ENCODE measurements around the gene MRPS21. TPM values are rescaled to one million over a fixed set of nuclear protein-coding genes. Genes with fewer than 3 reads are reported as not detected.

The MRPS21 gene
- total and polyA plus RNA-seq, 2 of the 8 experiments (the other 6 are each of a cell fraction or from before 2014, with no cell fraction given): 81.9 to 99.8 TPM

DNA sequence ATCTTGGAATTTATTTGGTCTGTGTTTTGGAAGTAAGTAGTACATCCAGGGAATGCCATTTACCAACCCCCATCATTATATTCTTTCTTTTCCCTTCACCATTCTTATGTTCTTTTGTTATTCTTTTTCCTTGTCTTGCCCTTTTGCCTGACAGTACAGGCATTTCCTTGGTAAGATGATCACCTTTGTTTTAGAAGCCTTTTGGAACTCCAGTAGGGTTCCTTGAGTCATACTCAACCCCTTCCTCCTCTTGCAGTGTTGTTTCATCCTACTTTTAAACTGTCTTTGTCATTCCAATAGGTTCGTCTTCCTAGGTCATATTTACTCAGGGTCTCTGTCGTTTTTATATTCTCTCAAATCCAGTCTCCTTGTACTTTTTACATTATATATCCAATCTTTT lies 9.2 kb downstream of the MRPS21 start (continued):
- TF ChIP-seq, protein P1, sequence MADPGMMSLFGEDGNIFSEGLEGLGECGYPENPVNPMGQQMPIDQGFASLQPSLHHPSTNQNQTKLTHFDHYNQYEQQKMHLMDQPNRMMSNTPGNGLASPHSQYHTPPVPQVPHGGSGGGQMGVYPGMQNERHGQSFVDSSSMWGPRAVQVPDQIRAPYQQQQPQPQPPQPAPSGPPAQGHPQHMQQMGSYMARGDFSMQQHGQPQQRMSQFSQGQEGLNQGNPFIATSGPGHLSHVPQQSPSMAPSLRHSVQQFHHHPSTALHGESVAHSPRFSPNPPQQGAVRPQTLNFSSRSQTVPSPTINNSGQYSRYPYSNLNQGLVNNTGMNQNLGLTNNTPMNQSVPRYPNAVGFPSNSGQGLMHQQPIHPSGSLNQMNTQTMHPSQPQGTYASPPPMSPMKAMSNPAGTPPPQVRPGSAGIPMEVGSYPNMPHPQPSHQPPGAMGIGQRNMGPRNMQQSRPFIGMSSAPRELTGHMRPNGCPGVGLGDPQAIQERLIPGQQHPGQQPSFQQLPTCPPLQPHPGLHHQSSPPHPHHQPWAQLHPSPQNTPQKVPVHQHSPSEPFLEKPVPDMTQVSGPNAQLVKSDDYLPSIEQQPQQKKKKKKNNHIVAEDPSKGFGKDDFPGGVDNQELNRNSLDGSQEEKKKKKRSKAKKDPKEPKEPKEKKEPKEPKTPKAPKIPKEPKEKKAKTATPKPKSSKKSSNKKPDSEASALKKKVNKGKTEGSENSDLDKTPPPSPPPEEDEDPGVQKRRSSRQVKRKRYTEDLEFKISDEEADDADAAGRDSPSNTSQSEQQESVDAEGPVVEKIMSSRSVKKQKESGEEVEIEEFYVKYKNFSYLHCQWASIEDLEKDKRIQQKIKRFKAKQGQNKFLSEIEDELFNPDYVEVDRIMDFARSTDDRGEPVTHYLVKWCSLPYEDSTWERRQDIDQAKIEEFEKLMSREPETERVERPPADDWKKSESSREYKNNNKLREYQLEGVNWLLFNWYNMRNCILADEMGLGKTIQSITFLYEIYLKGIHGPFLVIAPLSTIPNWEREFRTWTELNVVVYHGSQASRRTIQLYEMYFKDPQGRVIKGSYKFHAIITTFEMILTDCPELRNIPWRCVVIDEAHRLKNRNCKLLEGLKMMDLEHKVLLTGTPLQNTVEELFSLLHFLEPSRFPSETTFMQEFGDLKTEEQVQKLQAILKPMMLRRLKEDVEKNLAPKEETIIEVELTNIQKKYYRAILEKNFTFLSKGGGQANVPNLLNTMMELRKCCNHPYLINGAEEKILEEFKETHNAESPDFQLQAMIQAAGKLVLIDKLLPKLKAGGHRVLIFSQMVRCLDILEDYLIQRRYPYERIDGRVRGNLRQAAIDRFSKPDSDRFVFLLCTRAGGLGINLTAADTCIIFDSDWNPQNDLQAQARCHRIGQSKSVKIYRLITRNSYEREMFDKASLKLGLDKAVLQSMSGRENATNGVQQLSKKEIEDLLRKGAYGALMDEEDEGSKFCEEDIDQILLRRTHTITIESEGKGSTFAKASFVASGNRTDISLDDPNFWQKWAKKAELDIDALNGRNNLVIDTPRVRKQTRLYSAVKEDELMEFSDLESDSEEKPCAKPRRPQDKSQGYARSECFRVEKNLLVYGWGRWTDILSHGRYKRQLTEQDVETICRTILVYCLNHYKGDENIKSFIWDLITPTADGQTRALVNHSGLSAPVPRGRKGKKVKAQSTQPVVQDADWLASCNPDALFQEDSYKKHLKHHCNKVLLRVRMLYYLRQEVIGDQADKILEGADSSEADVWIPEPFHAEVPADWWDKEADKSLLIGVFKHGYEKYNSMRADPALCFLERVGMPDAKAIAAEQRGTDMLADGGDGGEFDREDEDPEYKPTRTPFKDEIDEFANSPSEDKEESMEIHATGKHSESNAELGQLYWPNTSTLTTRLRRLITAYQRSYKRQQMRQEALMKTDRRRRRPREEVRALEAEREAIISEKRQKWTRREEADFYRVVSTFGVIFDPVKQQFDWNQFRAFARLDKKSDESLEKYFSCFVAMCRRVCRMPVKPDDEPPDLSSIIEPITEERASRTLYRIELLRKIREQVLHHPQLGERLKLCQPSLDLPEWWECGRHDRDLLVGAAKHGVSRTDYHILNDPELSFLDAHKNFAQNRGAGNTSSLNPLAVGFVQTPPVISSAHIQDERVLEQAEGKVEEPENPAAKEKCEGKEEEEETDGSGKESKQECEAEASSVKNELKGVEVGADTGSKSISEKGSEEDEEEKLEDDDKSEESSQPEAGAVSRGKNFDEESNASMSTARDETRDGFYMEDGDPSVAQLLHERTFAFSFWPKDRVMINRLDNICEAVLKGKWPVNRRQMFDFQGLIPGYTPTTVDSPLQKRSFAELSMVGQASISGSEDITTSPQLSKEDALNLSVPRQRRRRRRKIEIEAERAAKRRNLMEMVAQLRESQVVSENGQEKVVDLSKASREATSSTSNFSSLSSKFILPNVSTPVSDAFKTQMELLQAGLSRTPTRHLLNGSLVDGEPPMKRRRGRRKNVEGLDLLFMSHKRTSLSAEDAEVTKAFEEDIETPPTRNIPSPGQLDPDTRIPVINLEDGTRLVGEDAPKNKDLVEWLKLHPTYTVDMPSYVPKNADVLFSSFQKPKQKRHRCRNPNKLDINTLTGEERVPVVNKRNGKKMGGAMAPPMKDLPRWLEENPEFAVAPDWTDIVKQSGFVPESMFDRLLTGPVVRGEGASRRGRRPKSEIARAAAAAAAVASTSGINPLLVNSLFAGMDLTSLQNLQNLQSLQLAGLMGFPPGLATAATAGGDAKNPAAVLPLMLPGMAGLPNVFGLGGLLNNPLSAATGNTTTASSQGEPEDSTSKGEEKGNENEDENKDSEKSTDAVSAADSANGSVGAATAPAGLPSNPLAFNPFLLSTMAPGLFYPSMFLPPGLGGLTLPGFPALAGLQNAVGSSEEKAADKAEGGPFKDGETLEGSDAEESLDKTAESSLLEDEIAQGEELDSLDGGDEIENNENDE (IDR thresholded peaks at IDR 0.05; ENCODE audit: insufficient replicate concordance, low read length): no peak
- no peak for TF ChIP-seq CHD1 (IDR thresholded peaks at IDR 0.05; ENCODE audit: low read depth, low read length)
- no peak for TF ChIP-seq BCL11A (IDR thresholded peaks at IDR 0.05; ENCODE audit: low read depth in 2 of 2, low read length in 2 of 2)
- TF ChIP-seq CREB1 (IDR thresholded peaks at IDR 0.05): no peak
- no peak for TF ChIP-seq RNF2 (IDR thresholded peaks at IDR 0.05; ENCODE audit: borderline replicate concordance, low read depth, low read length, missing control alignments, poor library complexity, severe bottlenecking)
- no peak for TF ChIP-seq HDAC2 (IDR thresholded peaks at IDR 0.05; ENCODE audit: borderline replicate concordance in 1 of 2, low read depth in 2 of 2, low read length in 2 of 2)

Data from H1 (cell line).